GM19035 (cell line): ENCODE measurements around the gene ZNF17.
"Not testable (repeated sequence)": the region's sequence is repeated elsewhere in the genome, so short reads cannot be mapped to it uniquely, and the experiment has no call there.

ENCODE experiments used
- ATAC-seq: cut with Tn5 transposase; IDR thresholded peaks from one replicate; pipeline ENCODE4 v1.9.1; 2021; ENCODE audit not compliant: unreplicated experiment

ZNF17 gene

DNA sequence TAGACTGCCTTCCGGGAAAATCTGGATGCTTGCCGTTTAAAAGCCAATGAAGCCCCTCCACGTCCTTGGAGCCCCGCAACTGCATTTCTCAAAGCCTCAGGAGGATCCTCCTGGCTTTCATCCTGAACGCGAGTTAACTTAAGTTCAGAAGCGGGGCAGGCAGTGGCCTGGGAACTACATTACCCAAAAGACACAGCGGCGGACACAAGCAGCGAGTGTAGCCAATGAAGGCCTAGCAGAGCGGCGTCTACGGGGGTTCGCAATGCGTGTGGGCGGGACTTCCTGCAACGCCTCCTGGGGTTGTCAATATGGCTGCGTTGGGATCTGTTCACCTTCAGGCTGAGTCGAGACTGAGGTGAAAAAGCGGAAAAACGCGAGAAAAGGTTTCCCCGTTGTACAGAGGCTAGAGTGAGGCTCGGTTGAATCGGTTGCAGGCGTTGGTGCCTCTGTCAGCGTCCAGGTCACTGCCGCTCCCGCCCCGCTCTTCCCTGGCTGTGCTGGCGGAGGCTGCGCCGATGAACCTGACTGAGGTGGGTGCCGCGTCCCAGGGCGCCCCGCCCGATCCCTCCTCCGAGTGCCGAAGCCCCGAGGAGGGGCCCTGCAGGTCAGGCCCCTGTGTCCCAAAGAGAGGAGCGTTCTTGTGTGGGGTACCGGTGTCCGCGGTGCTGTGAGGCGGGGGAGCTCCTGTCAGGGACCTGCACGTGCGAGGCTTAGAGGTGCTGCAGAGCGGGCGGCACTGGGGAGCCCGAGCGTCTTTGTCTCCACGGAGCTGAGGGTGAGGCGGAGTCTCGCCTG is at the start of gene ZNF17:
Gene ZNF17 (plus strand): TSS at position 285 of the 795 bp plus-strand sequence. CDS start 2,455 bp downstream, outside the sequence.
- ATAC-seq: peak; percentile 97

DNA sequence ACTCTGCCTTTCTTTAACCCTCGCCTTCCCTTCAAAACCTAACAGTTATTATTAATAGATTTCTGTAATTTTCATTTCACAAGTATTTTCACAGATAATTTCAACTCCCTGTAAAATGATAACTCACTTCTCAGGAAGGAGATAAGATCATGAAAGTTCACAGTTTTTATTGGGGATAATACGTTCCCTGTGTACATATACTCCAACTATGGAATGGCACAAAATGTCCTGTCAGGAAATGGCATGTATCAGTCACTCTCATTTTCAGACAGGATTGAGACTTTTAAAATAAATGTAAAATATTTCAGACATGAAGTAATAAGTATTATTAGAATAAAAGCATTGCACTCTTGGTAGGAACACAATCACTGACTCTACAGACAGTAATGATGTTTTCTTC is 48.5 kb upstream of the ZNF17 start:
- ATAC-seq: no peak

DNA sequence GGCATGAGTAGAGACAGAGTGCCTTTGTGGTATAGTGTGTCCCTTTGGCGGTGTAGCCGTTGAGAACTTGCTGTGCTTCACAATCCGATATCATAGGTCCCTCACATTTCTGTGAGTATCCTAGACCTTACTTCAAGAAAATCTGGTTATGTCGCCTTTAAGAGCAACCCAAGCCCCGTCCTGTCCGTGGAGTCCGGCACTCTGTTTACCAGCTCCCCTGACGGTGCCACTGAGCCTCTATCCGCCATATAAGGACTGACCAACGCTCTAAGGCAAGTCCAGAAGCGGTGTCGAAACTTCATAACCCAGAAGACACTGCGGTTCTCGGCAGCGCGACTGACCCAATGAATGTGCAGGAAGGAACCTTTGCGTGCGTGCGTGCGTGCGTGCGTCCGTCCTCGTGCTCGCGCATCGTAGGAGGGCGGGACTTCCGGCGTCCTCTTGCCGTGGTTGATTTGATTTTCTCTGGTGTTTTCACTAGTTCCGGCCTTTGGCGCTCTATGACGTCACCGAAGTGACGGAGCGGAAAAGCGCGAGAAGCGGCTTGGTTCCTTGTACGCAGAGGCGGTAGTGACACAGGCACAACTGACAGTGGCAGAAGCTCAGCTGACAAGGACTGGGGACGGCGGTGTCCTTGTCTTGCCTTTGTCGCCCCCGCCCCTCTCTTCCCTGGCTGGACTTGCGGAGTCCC is 47.8 kb upstream of the ZNF17 start, which contains the start of the genes TRAPPC2B and ZNF547:
Gene TRAPPC2B (plus strand): TSS at position 555 of the 691 bp plus-strand sequence. CDS start 1,283 bp downstream, outside the sequence.
Gene ZNF547 (plus strand): TSS at position 555 of the 691 bp plus-strand sequence. CDS start 5,005 bp downstream, outside the sequence.
- peak; percentile 96 for ATAC-seq

DNA sequence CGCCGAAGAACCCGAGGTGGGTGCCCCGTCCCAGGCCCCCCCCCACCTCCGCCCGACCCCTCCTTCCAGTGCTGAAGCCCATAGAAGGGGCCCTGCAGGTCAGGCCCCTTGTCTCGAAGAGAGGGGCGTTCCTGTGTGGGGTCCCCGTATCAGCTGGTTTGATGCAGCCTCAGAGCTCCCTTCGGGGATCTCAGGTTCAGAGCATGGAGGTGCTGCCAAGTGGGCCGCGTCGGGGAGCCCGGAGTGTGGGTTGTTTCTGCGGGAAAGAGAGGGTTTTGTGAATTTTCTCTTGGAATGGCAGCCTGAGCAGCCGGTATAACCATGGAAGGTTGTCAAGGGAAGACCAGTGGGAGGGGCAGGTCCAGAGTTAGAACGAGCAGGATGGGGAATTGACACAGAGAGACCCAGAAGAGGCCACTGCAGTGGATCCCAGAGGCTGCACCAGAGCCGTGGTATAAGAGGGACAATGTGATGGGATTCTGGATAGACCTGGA is 47.2 kb upstream of the ZNF17 start:
- ATAC-seq: no peak

GRCh38 chr19:57366776-57367175 is 44.2 kb upstream of the ZNF17 start:
- no peak for ATAC-seq

DNA sequence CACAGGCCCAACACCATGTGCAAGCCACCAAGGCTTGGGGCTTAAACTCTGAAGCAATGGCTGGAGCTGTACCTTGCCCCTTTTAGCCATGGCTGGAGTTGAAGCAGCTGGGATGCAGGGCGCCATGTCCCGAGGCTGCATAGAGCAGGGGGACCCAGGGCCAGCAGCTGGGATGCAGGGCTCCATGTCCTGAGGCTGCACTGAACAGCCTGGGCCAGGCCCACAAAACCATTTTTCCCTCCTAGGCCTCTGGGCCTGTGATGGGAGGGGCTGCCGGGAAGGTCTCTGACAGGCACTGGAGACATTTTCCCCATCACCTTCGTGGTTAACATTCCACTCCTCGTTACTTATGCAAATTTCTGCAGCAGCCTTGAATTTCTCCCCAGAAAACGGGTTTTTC is 36.8 kb upstream of the ZNF17 start:
- ATAC-seq: no peak

GRCh38 chr19:57374647-57375046 is 36.3 kb upstream of the ZNF17 start:
- ATAC-seq: not testable (repeated sequence)

DNA sequence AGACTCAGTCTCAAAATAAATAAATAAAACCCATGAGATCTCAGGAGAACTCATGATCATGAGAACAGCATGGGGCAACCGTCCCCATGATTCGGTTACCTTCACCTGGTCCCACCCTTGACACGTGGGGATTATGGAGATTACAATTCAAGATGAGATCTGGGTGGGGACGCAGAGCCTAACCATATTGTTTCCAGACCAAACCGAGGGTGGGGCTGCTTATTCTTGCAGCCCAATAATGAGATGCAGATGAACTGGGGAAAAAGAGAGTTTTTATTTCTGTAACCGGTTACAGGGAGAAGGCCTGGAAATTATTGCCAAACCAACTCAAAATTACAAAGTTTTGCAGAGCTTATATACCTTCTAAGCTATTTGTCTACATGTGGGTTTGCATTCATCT is 34.8 kb upstream of the ZNF17 start:
- no peak for ATAC-seq

- ATAC-seq: no peak
These were observed 33.3 kb upstream of the ZNF17 start for GRCh38 chr19:57377498-57378146.

DNA sequence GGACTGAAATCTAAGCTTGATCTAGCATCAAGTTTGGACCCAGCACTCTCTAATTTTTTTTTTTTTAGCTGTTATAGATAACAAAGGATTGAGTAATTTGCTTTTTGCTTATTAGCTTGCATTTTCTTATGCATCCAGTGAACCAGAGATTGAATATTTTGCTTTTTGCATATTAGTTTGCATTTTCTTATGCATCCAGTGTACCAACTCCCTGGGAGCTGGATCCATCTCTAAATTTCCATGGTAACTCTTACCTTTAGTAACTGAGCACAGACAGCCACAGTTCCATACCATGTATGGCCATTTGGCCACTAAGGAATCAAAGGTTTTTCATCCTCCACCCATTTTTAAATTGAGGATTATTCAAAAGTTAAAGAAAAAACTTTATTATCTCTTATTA is 30.0 kb upstream of the ZNF17 start:
- ATAC-seq: no peak

DNA sequence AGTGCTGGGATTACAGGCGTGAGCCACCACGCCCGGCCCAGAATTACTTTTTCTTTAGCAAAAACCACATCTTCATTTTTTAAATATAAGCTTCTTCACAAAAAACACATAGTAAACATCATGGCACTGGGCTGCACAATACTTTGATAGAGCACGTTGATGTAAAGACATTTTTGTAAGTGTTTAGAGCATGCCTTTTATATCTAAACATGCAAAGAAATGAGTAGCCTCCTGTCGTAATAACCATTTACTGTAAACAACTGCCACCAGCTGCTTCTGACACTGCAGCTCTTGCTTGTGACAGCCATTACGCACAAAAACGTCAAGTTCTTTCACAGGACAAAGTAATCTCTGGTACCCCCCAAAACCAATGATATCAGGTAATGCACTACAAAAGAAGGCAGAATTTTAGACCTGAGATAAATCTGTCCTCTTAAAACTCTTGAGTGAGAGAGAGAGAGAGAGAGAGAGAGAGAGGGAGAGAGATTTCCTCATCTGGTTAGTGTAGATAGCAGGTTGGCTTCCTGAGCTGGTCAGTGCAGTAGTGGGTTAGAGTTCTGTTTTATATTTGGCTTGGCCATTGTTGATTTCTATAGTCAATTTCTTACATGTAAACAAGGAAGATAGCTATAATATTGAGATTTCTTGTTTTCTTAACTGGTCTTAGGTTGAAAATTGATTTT is 28.0 kb upstream of the ZNF17 start:
- ATAC-seq: no peak

DNA sequence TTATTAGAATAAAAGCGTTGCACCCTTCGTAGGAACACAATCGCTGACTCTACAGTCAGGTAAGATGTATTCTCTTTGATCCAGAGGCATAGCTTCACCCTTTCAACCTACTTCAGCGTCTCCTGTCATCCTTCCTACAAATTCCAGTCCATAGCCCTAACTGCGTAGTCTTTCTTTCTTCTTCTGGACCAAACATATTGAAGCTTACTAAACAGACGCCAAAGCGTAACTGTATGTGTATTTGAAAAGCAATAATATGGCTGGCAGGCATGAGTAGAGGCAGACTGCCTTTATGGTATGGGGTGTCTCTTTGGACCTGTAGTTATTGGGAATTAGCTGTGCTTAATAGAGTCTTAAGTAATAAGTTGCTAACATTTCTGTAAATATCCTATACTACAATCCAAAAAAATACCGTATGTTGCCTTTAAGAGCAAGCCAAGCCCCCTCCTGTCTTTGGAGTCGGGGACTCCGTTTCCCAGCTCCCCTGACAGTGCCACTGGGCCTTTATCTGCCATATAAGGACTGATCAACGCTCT is 21.7 kb upstream of the ZNF17 start:
- ATAC-seq: peak; percentile 2

DNA sequence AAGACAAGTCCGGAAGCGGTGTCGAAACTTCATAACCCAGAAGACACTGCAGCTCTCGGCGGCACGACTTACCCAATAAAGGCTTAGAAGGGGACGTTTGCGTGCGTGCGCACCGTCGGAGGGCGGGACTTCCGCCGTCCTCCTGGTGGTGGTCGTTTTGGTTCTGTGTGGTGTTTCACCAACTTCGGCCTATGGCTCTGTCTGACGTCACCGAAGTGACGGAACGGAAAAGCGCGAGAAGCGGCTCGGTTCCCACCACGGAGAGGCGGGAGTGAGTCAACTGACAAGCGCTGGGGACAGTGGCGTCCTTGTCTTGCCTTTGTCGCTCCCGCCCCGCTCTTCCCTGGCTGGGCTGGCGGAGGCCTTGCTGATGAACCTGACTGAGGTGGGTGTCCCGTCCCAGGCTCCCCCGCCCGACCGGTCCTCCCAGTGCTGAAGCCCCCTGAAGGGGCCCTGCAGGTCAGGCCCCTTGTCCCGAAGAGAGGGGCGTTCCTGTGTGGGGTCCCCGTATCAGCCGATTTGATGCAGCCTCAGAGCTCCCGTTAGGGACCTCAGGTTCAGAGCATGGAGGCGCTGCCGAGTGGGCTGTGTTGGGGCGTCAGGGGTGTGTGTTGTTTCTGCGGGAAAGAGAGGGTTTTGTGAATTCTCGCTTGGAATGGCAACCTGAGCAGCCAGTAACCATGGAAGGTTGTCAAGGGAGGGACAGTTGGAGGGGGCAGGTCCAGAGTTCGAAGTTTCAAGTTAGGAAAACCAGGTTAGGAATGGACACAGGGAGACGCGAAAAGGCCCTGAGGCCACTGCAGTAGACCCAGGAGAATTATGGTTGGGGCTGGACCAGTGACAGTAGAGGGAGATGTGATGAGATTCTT is 21.0 kb upstream of the ZNF17 start, which contains the start of gene ZNF548:
Gene ZNF548 (plus strand): TSS at position 125 of the 869 bp plus-strand sequence. CDS start 246 bp downstream, at position 371.
- peak; percentile 98 for ATAC-seq

- ATAC-seq: no peak
These were observed 15.3 kb upstream of the ZNF17 start for GRCh38 chr19:57395710-57396109.

DNA sequence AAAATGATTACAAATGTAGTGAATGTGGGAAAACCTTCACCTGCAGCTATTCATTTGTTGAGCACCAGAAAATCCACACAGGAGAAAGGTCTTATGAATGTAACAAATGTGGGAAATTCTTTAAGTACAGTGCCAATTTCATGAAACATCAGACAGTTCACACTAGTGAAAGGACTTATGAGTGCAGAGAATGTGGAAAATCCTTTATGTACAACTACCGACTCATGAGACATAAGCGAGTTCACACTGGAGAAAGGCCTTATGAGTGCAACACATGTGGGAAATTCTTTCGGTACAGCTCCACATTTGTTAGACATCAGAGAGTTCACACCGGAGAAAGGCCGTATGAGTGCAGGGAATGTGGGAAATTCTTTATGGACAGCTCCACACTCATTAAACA is 12.1 kb upstream of the ZNF17 start:
- ATAC-seq: no peak

DNA sequence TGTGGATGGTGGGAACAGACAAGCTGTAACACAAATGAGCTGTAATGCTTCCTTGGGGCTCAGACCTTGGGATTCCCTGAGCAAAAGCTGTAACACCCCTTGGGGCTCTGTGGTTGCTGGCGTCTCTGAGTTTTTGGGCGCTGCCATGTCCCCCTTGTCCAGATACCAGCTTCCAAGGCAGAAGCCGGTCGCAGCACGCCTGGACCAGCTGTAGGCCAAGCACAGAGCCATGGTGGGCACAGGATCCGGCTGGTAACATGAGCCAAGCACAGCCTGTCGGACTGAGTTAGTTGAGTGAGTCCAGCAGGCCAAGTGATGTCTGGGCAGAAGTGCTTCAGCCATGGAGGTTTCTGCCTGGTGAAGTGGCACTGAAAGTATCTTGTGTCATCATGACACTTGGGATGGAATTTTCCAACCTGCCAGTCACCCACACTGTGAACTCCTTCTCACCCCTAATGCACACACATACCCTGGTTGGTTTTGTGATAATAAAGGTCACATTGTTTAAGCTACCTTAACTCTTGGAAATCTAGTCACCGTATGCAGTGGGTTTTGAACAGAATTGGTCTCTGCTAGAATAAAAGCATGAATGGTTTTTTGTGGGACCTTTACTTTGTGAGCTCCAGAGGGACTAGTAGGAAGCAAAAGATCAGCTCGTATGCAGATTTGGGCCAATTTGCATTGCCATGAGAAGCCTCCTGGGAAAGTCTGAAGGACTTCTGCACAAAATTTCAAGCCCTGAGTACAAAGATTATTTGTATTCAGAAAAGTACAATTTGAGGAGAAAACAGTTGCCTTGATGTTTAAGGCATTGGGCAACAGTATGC is 7.0 kb upstream of the ZNF17 start:
- ATAC-seq: no peak

DNA sequence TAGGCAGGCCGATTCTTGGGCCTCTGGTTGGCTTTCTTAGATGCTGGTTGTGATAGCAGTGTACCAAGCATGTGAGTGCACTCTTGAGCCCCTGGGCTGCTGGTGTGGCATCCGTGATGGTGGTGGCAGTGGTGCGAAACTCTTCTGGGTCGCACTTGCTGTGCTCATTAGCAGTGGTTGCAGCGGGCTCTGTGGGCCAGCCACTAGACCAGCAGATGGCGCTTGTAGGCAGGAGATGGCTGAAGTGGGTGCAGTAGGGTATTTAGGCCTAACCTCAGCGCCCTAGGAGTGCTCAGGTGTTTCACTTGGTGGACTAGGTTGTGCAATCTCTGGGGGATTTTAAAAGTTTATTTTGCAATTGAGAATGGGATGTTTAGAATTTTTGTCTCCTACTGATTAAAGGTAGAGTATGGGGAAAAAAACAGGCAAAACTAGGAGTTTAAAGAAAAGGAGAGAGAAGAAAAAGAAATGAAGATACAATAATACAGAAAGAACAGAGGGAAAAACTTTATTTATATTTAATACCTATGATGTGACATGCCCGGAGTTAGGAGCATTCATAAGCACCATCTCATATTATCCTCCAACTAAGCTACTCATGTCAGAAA is 4.3 kb upstream of the ZNF17 start:
- ATAC-seq: no peak

GRCh38 chr19:57419439-57419838 is 8.5 kb downstream of the ZNF17 start:
- ATAC-seq: no peak
